ENCODE results near the gene SH3PXD2A. TPM values are rescaled to one million over a fixed set of nuclear protein-coding genes. Genes with fewer than 3 reads are reported as not detected.
A peak's percentile ranks its signal among the peaks of the same experiment; 100 is the strongest.
"Not testable (repeated sequence)": the region's sequence is repeated elsewhere in the genome, so short reads cannot be mapped to it uniquely, and the experiment has no call there.

The SH3PXD2A gene
- total and polyA plus RNA-seq, 3 experiments from 2014 or later: 0.48 to 8.0 (median 7.7) TPM

GRCh38 chr10:103778358-103779139 is 76.8 kb downstream of the SH3PXD2A start:
- POLR2A ChIA-PET: no interaction called here
- no peak overlapping the region for H3K27ac Mint-ChIP-seq
- no peak overlapping the region for H3K4me3 ChIP-seq (ENCODE audit: low read length)

GRCh38 chr10:103776878-103777591 is 78.3 kb downstream of the SH3PXD2A start:
- Histone ChIP-seq H3K9me3 (ENCODE audit: low read length) (no peaks in the 10 kb centered on the region), H3K36me3 (ENCODE audit: insufficient read depth, low read length) (no peaks in the 10 kb centered on the region), H3K4me3 (ENCODE audit: low read length) (no peak overlapping the region), H3K4me1 (ENCODE audit: insufficient read depth, low read length) (peaks cover 7% of the 10 kb centered on the region), H3K27ac (ENCODE audit: low read depth, low read length) (no peak overlapping the region), H3K27me3 (ENCODE audit: insufficient read depth, low read length, poor library complexity, severe bottlenecking) (no peaks in the 10 kb centered on the region)
- peaks cover 0 to 2% (median 0%) of the 10 kb centered on the region in 3 donors for H3K36me3 Mint-ChIP-seq
- DNase-seq: no peak
- H3K9me3 Mint-ChIP-seq: no peaks in the 10 kb centered on the region
- CTCF ChIA-PET: no interaction called here
- no peak overlapping the region for H3K27ac Mint-ChIP-seq
- POLR2A ChIA-PET: interaction anchor here (0.7 kb wide), 1 partner anchor 11 kb away, joined by 4 read pairs; no protein-coding TSS in a partner anchor
- H3K27me3 Mint-ChIP-seq: peaks cover 3 to 12% of the 10 kb centered on the region in 2 donors
- no peak overlapping the region for H3K4me3 Mint-ChIP-seq
- H3K4me1 Mint-ChIP-seq: peaks cover 8 to 9% (median 8%) of the 10 kb centered on the region in 3 donors

More at GRCh38 chr10:103778358-103779139, 76.8 kb downstream of the SH3PXD2A start:
- Histone ChIP-seq H3K27ac (ENCODE audit: low read depth, low read length) (no peak overlapping the region), H3K27me3 (ENCODE audit: insufficient read depth, low read length, poor library complexity, severe bottlenecking) (no peaks in the 10 kb centered on the region), H3K4me1 (ENCODE audit: insufficient read depth, low read length) (no peaks in the 10 kb centered on the region), H3K36me3 (ENCODE audit: insufficient read depth, low read length) (no peaks in the 10 kb centered on the region), H3K9me3 (ENCODE audit: low read length) (no peaks in the 10 kb centered on the region)
- CTCF ChIA-PET: interaction anchor here (1.3 kb wide), 1 partner anchor 12 kb away, joined by 4 read pairs; no protein-coding TSS in a partner anchor
- Mint-ChIP-seq H3K4me3 (no peak overlapping the region), H3K36me3 (no peaks in the 10 kb centered on the region), H3K4me1 (peaks cover 0 to 1% (median 0%) of the 10 kb centered on the region in 3 donors), H3K9me3 (no peaks in the 10 kb centered on the region), H3K27me3 (peaks cover 7 to 27% of the 10 kb centered on the region in 2 donors)
- no peak for DNase-seq

GRCh38 chr10:103775776-103776175 is 79.6 kb downstream of the SH3PXD2A start:
- no peak overlapping the region for H3K27ac ChIP-seq (ENCODE audit: low read depth, low read length)
- Mint-ChIP-seq H3K4me1 (peaks cover 14 to 18% (median 17%) of the 10 kb centered on the region in 3 donors), H3K9me3 (no peaks in the 10 kb centered on the region), H3K27me3 (peaks cover 0 to 2% of the 10 kb centered on the region in 2 donors), H3K4me3 (no peak overlapping the region), H3K27ac (peak overlapping the region in 1 of 8 donors; percentile 50), H3K36me3 (peaks cover 0 to 2% (median 0%) of the 10 kb centered on the region in 3 donors)
- peaks cover 15% of the 10 kb centered on the region for H3K4me1 ChIP-seq (ENCODE audit: insufficient read depth, low read length)
- H3K36me3 ChIP-seq (ENCODE audit: insufficient read depth, low read length): no peaks in the 10 kb centered on the region
- ChIA-PET POLR2A (no interaction called here), CTCF (no interaction called here)
- no peak for DNase-seq
- no peaks in the 10 kb centered on the region for H3K9me3 ChIP-seq (ENCODE audit: low read length)
- H3K27me3 ChIP-seq (ENCODE audit: insufficient read depth, low read length, poor library complexity, severe bottlenecking): no peaks in the 10 kb centered on the region
- H3K4me3 ChIP-seq (ENCODE audit: low read length): no peak overlapping the region

- ChIA-PET POLR2A (interaction anchor here (1.0 to 1.4 kb wide), 2 partner anchors 9 to 14 kb away, joined by 3 to 5 read pairs; no protein-coding TSS in a partner anchor), CTCF (interaction anchor here (1.2 to 3.0 kb wide), 6 partner anchors 12 to 87 kb away, joined by 3 to 15 read pairs (median 4); no protein-coding TSS in a partner anchor)
- not testable (repeated sequence) for DNase-seq; H3K27me3 Mint-ChIP-seq; H3K9me3 Mint-ChIP-seq; H3K36me3 Mint-ChIP-seq; H3K9me3 ChIP-seq (ENCODE audit: low read length); H3K27ac ChIP-seq (ENCODE audit: low read depth, low read length); H3K36me3 ChIP-seq (ENCODE audit: insufficient read depth, low read length); H3K27me3 ChIP-seq (ENCODE audit: insufficient read depth, low read length, poor library complexity, severe bottlenecking)
- Histone ChIP-seq H3K4me3 (ENCODE audit: low read length) (peak overlapping the region; percentile 82), H3K4me1 (ENCODE audit: insufficient read depth, low read length) (peaks cover 15% of the 10 kb centered on the region)
- H3K4me3 Mint-ChIP-seq: peak overlapping the region; percentile 86 to 95 (median 93)
- peaks cover 14 to 26% (median 24%) of the 10 kb centered on the region in 3 donors for H3K4me1 Mint-ChIP-seq
- peak overlapping the region in 6 of 8 donors; percentile 32 to 96 (median 92) for H3K27ac Mint-ChIP-seq
These were observed 82.5 kb downstream of the SH3PXD2A start for GRCh38 chr10:103772846-103773245.

- Histone ChIP-seq H3K9me3 (ENCODE audit: low read length) (no peaks in the 10 kb centered on the region), H3K4me1 (ENCODE audit: insufficient read depth, low read length) (peaks cover 15% of the 10 kb centered on the region), H3K27me3 (ENCODE audit: insufficient read depth, low read length, poor library complexity, severe bottlenecking) (no peaks in the 10 kb centered on the region), H3K27ac (ENCODE audit: low read depth, low read length) (peak overlapping the region; percentile 57), H3K36me3 (ENCODE audit: insufficient read depth, low read length) (no peaks in the 10 kb centered on the region), H3K4me3 (ENCODE audit: low read length) (peak overlapping the region; percentile 82)
- Mint-ChIP-seq H3K36me3 (peaks cover 0 to 2% (median 0%) of the 10 kb centered on the region in 3 donors), H3K4me1 (peaks cover 14 to 26% (median 24%) of the 10 kb centered on the region in 3 donors), H3K27ac (peak overlapping the region; percentile 32 to 97 (median 92)), H3K9me3 (no peaks in the 10 kb centered on the region), H3K4me3 (peak overlapping the region; percentile 86 to 95 (median 93)), H3K27me3 (peaks cover 0 to 1% of the 10 kb centered on the region in 2 donors)
- ChIA-PET POLR2A (interaction anchor here (1.0 to 1.4 kb wide), 2 partner anchors 8 to 13 kb away, joined by 3 to 5 read pairs; no protein-coding TSS in a partner anchor), CTCF (interaction anchor here (1.2 to 3.0 kb wide), 6 partner anchors 12 to 86 kb away, joined by 3 to 15 read pairs (median 4); no protein-coding TSS in a partner anchor)
- DNase-seq: peak; percentile 38 to 67 (median 54)
These were observed 83.1 kb downstream of the SH3PXD2A start for GRCh38 chr10:103772096-103772845.

GRCh38 chr10:103770139-103770538 is 85.2 kb downstream of the SH3PXD2A start:
- no peak for DNase-seq
- Histone ChIP-seq H3K36me3 (ENCODE audit: insufficient read depth, low read length) (no peaks in the 10 kb centered on the region), H3K9me3 (ENCODE audit: low read length) (no peaks in the 10 kb centered on the region), H3K27ac (ENCODE audit: low read depth, low read length) (no peak overlapping the region), H3K4me1 (ENCODE audit: insufficient read depth, low read length) (peaks cover 37% of the 10 kb centered on the region), H3K4me3 (ENCODE audit: low read length) (no peak overlapping the region), H3K27me3 (ENCODE audit: insufficient read depth, low read length, poor library complexity, severe bottlenecking) (no peaks in the 10 kb centered on the region)
- peak overlapping the region in 2 of 7 donors; percentile 8 to 25 for H3K4me3 Mint-ChIP-seq
- peaks cover 0 to 1% of the 10 kb centered on the region in 2 donors for H3K27me3 Mint-ChIP-seq
- peak overlapping the region in 1 of 8 donors; percentile 8 for H3K27ac Mint-ChIP-seq
- H3K9me3 Mint-ChIP-seq: no peaks in the 10 kb centered on the region
- ChIA-PET POLR2A (no interaction called here), CTCF (no interaction called here)
- H3K4me1 Mint-ChIP-seq: peaks cover 28 to 46% (median 40%) of the 10 kb centered on the region in 3 donors
- peaks cover 0 to 2% (median 0%) of the 10 kb centered on the region in 3 donors for H3K36me3 Mint-ChIP-seq

GRCh38 chr10:103769176-103769575 is 86.2 kb downstream of the SH3PXD2A start:
- POLR2A ChIA-PET: no interaction called here
- Histone ChIP-seq H3K4me1 (ENCODE audit: insufficient read depth, low read length) (peaks cover 46% of the 10 kb centered on the region), H3K4me3 (ENCODE audit: low read length) (no peak overlapping the region), H3K36me3 (ENCODE audit: insufficient read depth, low read length) (no peaks in the 10 kb centered on the region), H3K27me3 (ENCODE audit: insufficient read depth, low read length, poor library complexity, severe bottlenecking) (no peaks in the 10 kb centered on the region), H3K9me3 (ENCODE audit: low read length) (no peaks in the 10 kb centered on the region), H3K27ac (ENCODE audit: low read depth, low read length) (no peak overlapping the region)
- peak overlapping the region in 1 of 8 donors; percentile 55 for H3K27ac Mint-ChIP-seq
- no peak overlapping the region for H3K4me3 Mint-ChIP-seq
- H3K4me1 Mint-ChIP-seq: peaks cover 38 to 55% (median 50%) of the 10 kb centered on the region in 3 donors
- H3K9me3 Mint-ChIP-seq: no peaks in the 10 kb centered on the region
- CTCF ChIA-PET: no interaction called here
- no peak for DNase-seq
- peaks cover 0 to 1% of the 10 kb centered on the region in 2 donors for H3K27me3 Mint-ChIP-seq
- peaks cover 0 to 2% (median 0%) of the 10 kb centered on the region in 3 donors for H3K36me3 Mint-ChIP-seq

All from CD8-positive, alpha-beta memory T cell (primary cell).